SK-MEL-5 (cell line): Measurements from ENCODE around the gene G3BP1. TPM values are rescaled to one million over a fixed set of nuclear protein-coding genes. Genes with fewer than 3 reads are reported as not detected.
A peak's percentile ranks its signal among the peaks of the same experiment; 100 is the strongest.
"Not testable (repeated sequence)": the region's sequence is repeated elsewhere in the genome, so short reads cannot be mapped to it uniquely, and the experiment has no call there.

Source experiments
- DNase-seq: peaks from one replicate; pipeline ENCODE4 v3.0.0-alpha.2; 2016; ENCODE audit warnings: low read depth, low spot score
- in situ Hi-C: cut with HindIII; loops from 2 replicates; pipeline ENCODE4 v1.10.0; 2016; ENCODE audit warnings: low sequenced_read_pairs, high pct_unique_total_duplicates, low pct_unique_long_range_greater_than_20kb
- total RNA-seq: library from RNA; depleted of rRNA; stranded (reverse); fragments of >200 nt; shearing (Covaris generic); gene quantifications from 2 replicates; pipeline ENCODE4 v1.2.3, GENCODE V29; 2014; rRNA removed

Gene G3BP1
- total RNA-seq, 1 experiment from 2014 or later: 280 TPM

DNA sequence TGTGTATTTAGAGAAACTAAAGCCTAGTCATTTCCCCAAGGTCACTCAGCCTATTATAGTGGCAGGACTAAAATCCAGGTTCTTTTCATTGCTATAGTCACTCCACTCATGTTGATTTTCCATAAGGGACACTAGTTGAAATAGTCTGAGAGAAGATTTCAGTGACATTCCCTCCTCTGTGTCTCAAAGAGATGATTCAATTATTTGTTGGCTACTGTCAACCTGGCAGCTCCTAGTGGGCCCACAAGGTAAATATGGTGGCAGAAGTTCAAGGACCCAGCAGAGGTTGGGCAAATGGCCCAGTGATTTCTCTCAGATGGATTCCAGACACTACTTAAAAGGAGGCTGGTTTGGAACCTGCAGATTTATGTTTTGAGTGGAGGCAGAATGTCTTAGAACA lies 48.1 kb downstream of the G3BP1 start:
- in situ Hi-C loops: no loop called here
- no peak for DNase-seq

DNA sequence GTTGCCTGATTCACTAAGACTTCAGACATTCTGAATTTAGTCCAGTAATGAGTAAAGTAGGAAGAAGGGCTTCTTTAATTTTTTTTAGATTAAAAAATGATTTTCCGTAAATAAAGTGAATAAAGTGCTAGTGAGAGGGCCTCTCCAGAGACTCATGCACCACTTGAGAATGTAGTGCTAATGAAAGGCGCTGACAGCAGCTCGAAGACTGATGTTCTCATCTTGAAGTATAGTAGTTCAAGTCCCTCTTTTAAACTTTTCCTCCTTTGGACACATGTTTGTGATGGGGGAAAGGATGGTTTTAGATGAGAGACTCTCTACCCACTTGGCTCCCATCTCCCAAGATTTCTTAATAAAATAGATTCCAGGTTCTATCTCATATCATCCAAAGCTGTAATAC lies 48.5 kb downstream of the G3BP1 start:
- in situ Hi-C loops: no loop called here
- no peak for DNase-seq

DNA sequence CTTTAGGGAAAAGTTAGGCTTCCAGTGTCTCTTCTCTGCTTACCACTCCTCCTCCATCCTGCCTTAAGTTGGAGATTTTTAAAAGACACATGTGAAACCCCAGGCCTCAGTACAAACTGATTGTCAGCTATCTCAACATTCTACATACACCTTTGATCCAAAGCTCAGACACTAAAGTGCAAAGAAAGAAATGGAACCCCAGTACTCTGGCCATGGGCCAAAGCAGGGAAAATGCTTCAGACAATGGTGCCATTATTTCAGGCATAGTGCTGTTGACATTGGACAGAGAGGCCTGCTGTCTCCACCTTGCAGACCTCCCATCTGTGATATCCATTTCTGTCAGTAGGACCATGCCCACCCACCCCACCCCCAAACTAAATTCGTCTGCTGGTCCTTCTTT lies 49.1 kb downstream of the G3BP1 start:
- peak; percentile 59 for DNase-seq
- in situ Hi-C loops: no loop called here

DNA sequence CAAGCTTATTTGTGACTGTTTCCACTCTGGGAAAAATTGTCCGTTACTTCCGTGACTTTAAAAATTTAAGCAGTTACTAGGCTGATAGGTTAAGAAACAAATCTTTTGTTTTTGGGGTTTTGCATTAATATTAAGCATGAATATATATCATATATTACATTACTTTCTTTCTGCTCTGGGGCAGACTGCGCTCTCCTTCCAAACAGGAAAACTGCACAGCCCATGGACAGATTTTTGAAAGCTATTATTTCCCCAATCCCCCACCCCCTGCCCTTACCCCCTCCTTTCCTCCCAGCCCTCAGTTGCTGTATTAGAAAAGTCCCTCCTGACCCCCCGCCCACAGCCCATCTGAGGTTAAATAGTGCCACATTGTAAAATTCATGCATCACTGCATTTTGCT lies 50.4 kb downstream of the G3BP1 start:
- no peak for DNase-seq
- in situ Hi-C loops: no loop called here

DNA sequence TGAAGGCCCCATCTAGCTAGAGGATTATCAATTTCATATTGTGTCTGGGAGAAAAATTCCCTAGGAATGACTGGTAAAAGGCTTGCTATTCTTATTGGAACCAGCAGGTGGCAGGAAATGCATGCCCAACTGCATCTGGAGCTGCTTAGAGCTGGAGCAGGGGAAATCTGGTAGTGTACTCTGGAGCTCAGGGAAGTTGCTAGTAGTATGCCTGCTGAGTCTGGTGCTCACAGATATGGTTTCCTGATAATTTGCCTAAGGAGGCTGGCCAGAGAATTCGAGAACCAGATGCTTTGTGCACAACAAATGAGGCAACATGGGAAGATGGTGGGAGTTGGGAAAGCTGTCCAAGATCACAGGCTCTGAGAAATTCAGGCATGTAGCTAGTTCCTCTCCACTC lies 53.7 kb downstream of the G3BP1 start:
- in situ Hi-C loops: no loop called here

DNA sequence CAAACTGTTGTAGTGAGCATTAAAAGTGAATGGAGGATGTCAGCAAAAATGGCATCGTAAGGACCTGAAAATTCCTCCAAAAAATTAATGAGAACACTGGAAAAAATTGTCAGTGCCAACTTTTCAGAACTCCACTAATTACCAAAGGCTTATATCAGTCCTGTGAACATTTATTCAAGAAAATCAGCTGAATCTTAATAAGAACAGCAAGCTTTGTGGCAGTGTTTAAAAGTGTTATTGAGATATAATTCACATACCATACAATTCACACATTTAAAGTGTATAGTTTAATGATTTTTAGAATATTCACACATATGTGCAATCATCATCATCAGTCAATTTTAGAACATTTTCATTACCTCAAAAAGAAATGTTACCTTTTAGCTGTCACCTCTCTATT lies 57.6 kb downstream of the G3BP1 start:
- in situ Hi-C loops: no loop called here
- DNase-seq: no peak

More for the DNA sequence above, 53.7 kb downstream of the G3BP1 start:
- DNase-seq: peak; percentile 73

DNA sequence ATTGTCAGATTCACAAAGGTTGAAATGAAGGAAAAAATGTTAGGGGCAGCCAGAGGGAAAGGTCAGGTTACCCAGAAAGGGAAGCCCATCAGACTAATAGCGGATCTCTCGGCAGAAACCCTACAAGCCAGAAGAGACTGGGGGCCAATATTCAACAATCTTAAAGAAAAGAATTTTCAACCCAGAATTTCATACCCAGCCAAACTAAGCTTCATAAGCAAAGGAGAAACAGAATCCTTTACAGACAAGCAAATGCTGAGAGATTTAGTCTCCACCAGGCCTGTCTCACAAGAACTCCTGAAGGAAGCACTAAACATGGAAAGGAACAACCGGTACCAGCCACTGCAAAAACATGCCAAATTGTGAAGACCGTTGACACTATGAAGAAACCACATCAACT lies 61.1 kb downstream of the G3BP1 start:
- in situ Hi-C loops, DNase-seq: not testable (repeated sequence)

DNA sequence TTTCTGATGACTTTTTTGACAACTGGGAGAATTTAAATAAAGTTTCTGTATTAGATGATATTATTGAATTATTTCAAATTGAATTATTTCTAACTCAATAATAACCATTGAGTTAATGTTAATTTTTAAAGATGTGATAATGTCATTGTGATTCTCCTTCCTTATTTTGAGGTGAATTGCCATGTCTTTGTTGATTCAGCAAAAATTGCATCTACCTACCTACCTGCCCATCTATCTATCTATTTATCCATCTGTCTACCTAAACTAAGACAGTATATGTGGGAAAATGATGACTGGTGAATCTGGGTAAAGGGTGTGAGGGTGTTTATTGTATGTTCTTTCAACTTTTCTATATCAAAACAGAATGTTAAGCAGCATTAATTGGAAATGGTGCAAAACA lies 75.0 kb downstream of the G3BP1 start:
- in situ Hi-C loops: no loop called here
- no peak for DNase-seq

DNA sequence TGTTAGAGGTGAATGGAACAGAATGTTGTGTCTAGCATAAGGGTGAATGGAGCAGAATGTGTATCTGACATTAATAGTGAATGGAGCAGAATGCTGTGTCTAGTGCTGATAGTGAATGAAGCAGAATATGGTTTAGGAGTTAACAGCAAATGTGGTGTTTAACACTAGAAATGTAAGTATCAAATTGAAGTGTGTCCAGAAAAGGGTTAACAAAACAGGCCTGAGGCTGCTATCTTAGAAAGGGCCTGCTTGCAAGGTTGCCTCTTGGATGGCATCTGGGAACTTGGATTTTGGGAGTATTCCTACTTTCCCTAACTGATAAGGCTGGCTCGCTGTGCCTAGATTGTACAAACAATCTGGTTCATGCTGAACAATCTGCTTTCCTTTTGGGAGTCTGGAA lies 76.1 kb downstream of the G3BP1 start:
- DNase-seq: no peak
- in situ Hi-C loops: no loop called here

DNA sequence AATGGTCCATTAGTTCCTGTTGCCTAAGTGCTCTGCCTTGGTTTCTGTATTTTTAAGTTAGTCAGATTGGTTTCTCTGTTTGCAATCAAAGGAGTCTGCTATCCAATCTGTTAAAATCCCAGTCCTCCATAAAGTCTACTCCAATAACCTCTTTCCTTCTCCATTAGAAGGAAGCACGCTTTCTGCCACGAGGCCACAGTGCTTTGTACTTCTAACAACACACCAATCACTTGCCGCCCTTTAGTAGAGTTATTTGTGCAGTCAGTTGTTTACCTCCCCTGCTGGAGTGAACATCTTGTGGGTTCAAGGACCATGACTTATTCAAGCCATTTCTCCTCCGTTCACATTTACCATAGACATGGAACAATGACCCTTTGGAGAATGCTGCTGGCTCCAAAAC lies 83.9 kb downstream of the G3BP1 start:
- in situ Hi-C loops: no loop called here
- DNase-seq: no peak

DNA sequence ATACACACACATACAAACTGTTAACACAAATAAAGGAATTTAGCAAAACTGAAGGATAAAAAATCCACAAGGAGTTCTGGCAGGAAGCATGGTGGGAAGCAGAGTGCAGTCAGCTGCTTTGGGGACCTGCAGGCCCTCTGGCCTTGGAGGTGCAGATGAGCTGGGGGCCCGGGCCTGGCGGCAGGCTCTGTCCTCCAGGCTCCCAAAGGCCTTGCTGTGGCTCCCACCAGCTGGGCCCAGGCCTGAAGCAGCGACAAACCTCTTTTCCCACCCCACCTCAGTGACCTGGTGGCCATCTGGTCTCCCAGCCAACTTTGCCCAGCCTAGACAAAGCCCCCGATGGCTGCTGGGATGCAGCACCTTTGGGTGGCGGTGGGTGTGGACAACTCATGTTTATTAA lies 85.1 kb downstream of the G3BP1 start:
- DNase-seq: no peak

DNA sequence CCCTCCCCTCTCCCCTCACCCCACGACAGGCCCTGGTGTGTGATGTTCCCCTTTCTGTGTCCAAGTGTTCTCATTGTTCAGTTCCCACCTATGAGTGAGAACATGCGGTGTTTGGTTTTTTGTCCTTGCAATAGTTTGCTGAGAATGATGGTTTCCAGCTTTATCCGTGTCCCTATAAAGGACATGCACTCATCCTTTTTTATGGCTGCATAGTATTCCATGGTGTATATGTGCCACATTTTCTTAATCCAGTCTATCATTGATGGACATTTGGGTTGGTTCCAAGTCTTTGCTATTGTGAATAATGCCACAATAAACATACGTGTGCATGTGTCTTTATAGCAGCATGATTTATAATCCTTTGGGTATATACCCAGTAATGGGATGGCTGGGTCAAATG lies 89.1 kb downstream of the G3BP1 start:
- DNase-seq, in situ Hi-C loops: not testable (repeated sequence)

More for the DNA sequence above, 85.1 kb downstream of the G3BP1 start:
- in situ Hi-C loops: no loop called here

Other genes with a start within 250 kb of the G3BP1 start
- 1.4 TPM in 2 replicates for gene FAT2, start 180.6 kb upstream of the G3BP1 start, total RNA-seq
- 1,245 and 1,275 TPM in 2 replicates for gene SPARC, start 85.0 kb upstream of the G3BP1 start, total RNA-seq
- gene ATOX1, start 13.3 kb upstream of the G3BP1 start, total RNA-seq: 941 and 954 TPM in 2 replicates
- gene GLRA1, start 152.9 kb downstream of the G3BP1 start, total RNA-seq: not detected in 2 replicates